Osteoblast (primary cell): ENCODE data around the gene TYROBP. TPM values are rescaled to one million over a fixed set of nuclear protein-coding genes. Genes with fewer than 3 reads are reported as not detected.
"Not testable (repeated sequence)": the region's sequence is repeated elsewhere in the genome, so short reads cannot be mapped to it uniquely, and the experiment has no call there.

Experiments used
- DNase-seq: peaks from one replicate; pipeline ENCODE4 v3.0.0; 2011; ENCODE audit warnings: low spot score, mixed read lengths; ENCODE audit not compliant: insufficient read length; ENCODE audit errors: missing footprints
- H2AFZ ChIP-seq: 2 replicates; pipeline ENCODE4 v1.6.0; 2011; ENCODE audit warnings: mild to moderate bottlenecking, low read length
- H3K27ac ChIP-seq: 2 replicates; pipeline ENCODE4 v1.5.1; 2011; ENCODE audit warnings: mild to moderate bottlenecking, low read depth, low read length, moderate library complexity
- H3K27me3 ChIP-seq: 2 replicates; pipeline ENCODE4 v1.6.0; 2012; ENCODE audit warnings: mild to moderate bottlenecking, control low read depth, inconsistent platforms, low read length, moderate library complexity; ENCODE audit not compliant: insufficient read depth
- H3K36me3 ChIP-seq: 2 replicates; pipeline ENCODE4 v1.5.1; 2011; ENCODE audit warnings: mild to moderate bottlenecking, low read length, control low read depth, moderate library complexity; ENCODE audit not compliant: insufficient read depth
- H3K4me1 ChIP-seq: 2 replicates; pipeline ENCODE4 v1.5.1; 2011; ENCODE audit warnings: mild to moderate bottlenecking, low read length, control low read depth, moderate library complexity; ENCODE audit not compliant: insufficient read depth
- H3K4me2 ChIP-seq: 2 replicates; pipeline ENCODE4 v1.6.0; 2011; ENCODE audit warnings: mild to moderate bottlenecking, low read length; ENCODE audit not compliant: insufficient read depth
- H3K4me3 ChIP-seq: fragments of 200-600 bp; sonication (generic); 3 replicates; pipeline ENCODE4 v1.5.1; 2012; ENCODE audit warnings: mild to moderate bottlenecking, low read length, inconsistent platforms; ENCODE audit not compliant: insufficient read depth
- H3K79me2 ChIP-seq: 2 replicates; pipeline ENCODE4 v1.6.0; 2012; ENCODE audit warnings: mild to moderate bottlenecking, low read length, control low read depth, inconsistent platforms; ENCODE audit not compliant: insufficient read depth
- H3K9me3 ChIP-seq: 2 replicates; pipeline ENCODE4 v1.5.1; 2011; ENCODE audit warnings: low read depth, low read length, control low read depth
- H4K20me1 ChIP-seq: 2 replicates; pipeline ENCODE4 v1.6.0; 2012; ENCODE audit warnings: mild to moderate bottlenecking, low read length, control low read depth; ENCODE audit not compliant: insufficient read depth
- CTCF ChIP-seq: IDR thresholded peaks from 2 replicates; pipeline ENCODE4 v1.5.1; 2011; ENCODE audit warnings: mild to moderate bottlenecking, low read depth, low read length, moderate library complexity; ENCODE audit errors: extremely low read depth
- total RNA-seq: library from RNA; depleted of rRNA; stranded (reverse); fragments of >200 nt; gene quantifications from 2 replicates; pipeline ENCODE4 v1.2.3, GENCODE V29; 2012

TYROBP gene
- total RNA-seq, 1 donor: 0.36 TPM

- Histone ChIP-seq H3K4me2 (no peak overlapping the region), H4K20me1 (no peaks in the 10 kb centered on the region), H3K9me3 (no peaks in the 10 kb centered on the region), H2AFZ (no peak overlapping the region), H3K4me1 (peaks cover 5% of the 10 kb centered on the region), H3K27ac (no peak overlapping the region), H3K4me3 (no peak overlapping the region), H3K27me3 (no peaks in the 10 kb centered on the region), H3K36me3 (no peaks in the 10 kb centered on the region), H3K79me2 (no peaks in the 10 kb centered on the region)
- TF ChIP-seq CTCF: no peak
- DNase-seq: no peak
Observed at GRCh38 chr19:35911790-35912189, 3.7 kb upstream of the TYROBP start.

- Histone ChIP-seq H3K27ac (no peak overlapping the region), H2AFZ (no peak overlapping the region), H3K36me3 (no peaks in the 10 kb centered on the region), H3K27me3 (no peaks in the 10 kb centered on the region), H3K4me3 (no peak overlapping the region), H3K4me2 (no peak overlapping the region), H4K20me1 (no peaks in the 10 kb centered on the region), H3K9me3 (no peaks in the 10 kb centered on the region), H3K79me2 (no peaks in the 10 kb centered on the region), H3K4me1 (peaks cover 5% of the 10 kb centered on the region)
- TF ChIP-seq CTCF: no peak
- no peak for DNase-seq
Observed at GRCh38 chr19:35911173-35911572, 3.1 kb upstream of the TYROBP start.

- H3K4me1 ChIP-seq, H3K79me2 ChIP-seq, H3K9me3 ChIP-seq, H3K27me3 ChIP-seq, H2AFZ ChIP-seq, H3K36me3 ChIP-seq, H4K20me1 ChIP-seq, H3K27ac ChIP-seq, DNase-seq, H3K4me3 ChIP-seq, H3K4me2 ChIP-seq: not testable (repeated sequence)
Observed at GRCh38 chr19:35910355-35910754, 2.3 kb upstream of the TYROBP start.

GRCh38 chr19:35909684-35910035, 1.6 kb upstream of the TYROBP start:
- no peaks in the 10 kb centered on the region for H3K79me2 ChIP-seq
- H3K9me3 ChIP-seq: no peaks in the 10 kb centered on the region
- no peaks in the 10 kb centered on the region for H4K20me1 ChIP-seq
- no peak for DNase-seq
- H3K27ac ChIP-seq: no peak overlapping the region
- no peak for TF ChIP-seq CTCF
- no peaks in the 10 kb centered on the region for H3K36me3 ChIP-seq
- H3K4me3 ChIP-seq: no peak overlapping the region
- no peak overlapping the region for H3K4me2 ChIP-seq
- H3K27me3 ChIP-seq: no peaks in the 10 kb centered on the region
- no peak overlapping the region for H2AFZ ChIP-seq
- peaks cover 5% of the 10 kb centered on the region for H3K4me1 ChIP-seq
